Activated T-cell treated with anti-CD3 and anti-CD28 coated beads, Interleukin-2, amount 50 U/mL, for 1 hour (primary cell): ENCODE data around the gene KRT23.

Experiments
- DNase-seq: peaks from one replicate; pipeline ENCODE4 v3.0.0-alpha.2; 2020

KRT23 gene

GRCh38 chr17:40905370-40905769 lies 32.1 kb downstream of the KRT23 start:
- no peak for DNase-seq

- no peak for DNase-seq
Observed at GRCh38 chr17:40903129-40903847, 34.2 kb downstream of the KRT23 start.

- no peak for DNase-seq
Observed at GRCh38 chr17:40902498-40902897, 34.9 kb downstream of the KRT23 start.

GRCh38 chr17:40901981-40902474 lies 35.4 kb downstream of the KRT23 start:
- no peak for DNase-seq

- DNase-seq: no peak
Observed at GRCh38 chr17:40900809-40901356, 36.6 kb downstream of the KRT23 start.

GRCh38 chr17:40896916-40897455 lies 40.5 kb downstream of the KRT23 start:
- DNase-seq: no peak

GRCh38 chr17:40895106-40895730 lies 42.2 kb downstream of the KRT23 start:
- DNase-seq: no peak

GRCh38 chr17:40888196-40888720 lies 49.2 kb downstream of the KRT23 start:
- DNase-seq: no peak

GRCh38 chr17:40886090-40886489 lies 51.4 kb downstream of the KRT23 start:
- no peak for DNase-seq

- no peak for DNase-seq
Observed at GRCh38 chr17:40884708-40885512, 52.5 kb downstream of the KRT23 start, which contains the start of gene KRT20. TSS of gene KRT20 (minus strand) at chr17:40885242. CDS start at chr17:40885185, 57 bp downstream.

- DNase-seq: no peak
Observed at GRCh38 chr17:40883626-40884334, 53.7 kb downstream of the KRT23 start.

GRCh38 chr17:40883031-40883430 lies 54.4 kb downstream of the KRT23 start:
- DNase-seq: no peak

- no peak for DNase-seq
Observed at GRCh38 chr17:40879026-40879425, 58.4 kb downstream of the KRT23 start.

- no peak for DNase-seq
Observed at GRCh38 chr17:40878044-40878443, 59.4 kb downstream of the KRT23 start.

GRCh38 chr17:40873801-40874200 lies 63.6 kb downstream of the KRT23 start:
- DNase-seq: no peak

- DNase-seq: no peak
Observed at GRCh38 chr17:40873255-40873654, 64.2 kb downstream of the KRT23 start.
